Activated naive CD4-positive, alpha-beta T cell treated with anti-CD3 and anti-CD28 coated beads, Interleukin-2, amount 50 U/mL, for 16 hours (primary cell): ENCODE results near the gene GEMIN2.
"Not testable (repeated sequence)": the region's sequence is repeated elsewhere in the genome, so short reads cannot be mapped to it uniquely, and the experiment has no call there.

Experiments
- DNase-seq: peaks from one replicate; pipeline ENCODE4 v3.0.0-alpha.2; 2020

The GEMIN2 gene

GRCh38 chr14:39179042-39179441 lies 64.9 kb downstream of the GEMIN2 start:
- DNase-seq = no peak

GRCh38 chr14:39180553-39180952 lies 66.4 kb downstream of the GEMIN2 start:
- no peak for DNase-seq

GRCh38 chr14:39181026-39181692 lies 67.0 kb downstream of the GEMIN2 start:
- no peak for DNase-seq

- DNase-seq = no peak
These were observed 67.5 kb downstream of the GEMIN2 start for GRCh38 chr14:39181693-39182047.

DNA sequence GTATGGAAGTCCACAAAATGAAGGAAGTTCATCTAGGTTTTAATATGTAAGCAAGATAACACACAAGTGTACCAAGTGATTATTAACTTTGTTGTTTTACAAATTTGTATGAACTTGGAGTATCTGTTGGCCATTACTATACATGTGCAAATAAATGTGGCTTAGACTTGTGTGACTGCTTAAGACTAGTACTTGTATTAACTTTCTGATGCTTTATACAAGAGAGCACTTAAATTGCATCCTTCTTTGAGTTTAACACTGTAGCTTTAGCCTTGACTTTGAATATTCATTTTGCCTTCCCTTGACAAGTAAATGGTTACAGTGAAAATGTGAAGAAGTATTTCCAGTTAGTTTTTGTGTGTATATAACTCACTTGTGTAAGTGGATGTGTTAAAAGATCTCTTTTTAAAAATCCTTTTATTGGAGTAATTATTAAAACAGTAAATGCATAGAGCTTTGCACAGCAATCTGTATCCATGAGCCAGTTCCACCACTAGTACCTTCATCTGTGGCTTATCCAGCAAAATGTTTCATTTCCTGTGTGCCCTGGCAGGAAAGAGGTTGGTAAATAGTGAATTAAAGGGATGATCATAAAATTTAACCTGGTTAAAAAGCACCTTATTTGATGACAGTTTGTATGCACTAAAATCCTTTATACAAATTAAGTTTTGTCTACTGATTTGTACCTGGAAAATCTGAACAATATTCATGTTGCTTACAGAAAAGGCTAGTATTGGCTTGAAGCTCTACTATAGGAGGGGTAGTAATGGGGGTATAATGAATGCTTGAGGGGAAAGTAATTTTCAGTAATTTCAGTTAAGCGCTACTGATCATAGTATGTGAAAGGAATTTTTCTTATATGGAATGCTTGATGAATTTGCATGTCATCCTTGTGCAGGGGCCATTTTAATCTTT lies 68.9 kb downstream of the GEMIN2 start:
- DNase-seq = no peak

GRCh38 chr14:39183685-39184003 lies 69.5 kb downstream of the GEMIN2 start:
- not testable (repeated sequence) for DNase-seq

GRCh38 chr14:39184628-39185255 lies 70.6 kb downstream of the GEMIN2 start:
- no peak for DNase-seq

DNA sequence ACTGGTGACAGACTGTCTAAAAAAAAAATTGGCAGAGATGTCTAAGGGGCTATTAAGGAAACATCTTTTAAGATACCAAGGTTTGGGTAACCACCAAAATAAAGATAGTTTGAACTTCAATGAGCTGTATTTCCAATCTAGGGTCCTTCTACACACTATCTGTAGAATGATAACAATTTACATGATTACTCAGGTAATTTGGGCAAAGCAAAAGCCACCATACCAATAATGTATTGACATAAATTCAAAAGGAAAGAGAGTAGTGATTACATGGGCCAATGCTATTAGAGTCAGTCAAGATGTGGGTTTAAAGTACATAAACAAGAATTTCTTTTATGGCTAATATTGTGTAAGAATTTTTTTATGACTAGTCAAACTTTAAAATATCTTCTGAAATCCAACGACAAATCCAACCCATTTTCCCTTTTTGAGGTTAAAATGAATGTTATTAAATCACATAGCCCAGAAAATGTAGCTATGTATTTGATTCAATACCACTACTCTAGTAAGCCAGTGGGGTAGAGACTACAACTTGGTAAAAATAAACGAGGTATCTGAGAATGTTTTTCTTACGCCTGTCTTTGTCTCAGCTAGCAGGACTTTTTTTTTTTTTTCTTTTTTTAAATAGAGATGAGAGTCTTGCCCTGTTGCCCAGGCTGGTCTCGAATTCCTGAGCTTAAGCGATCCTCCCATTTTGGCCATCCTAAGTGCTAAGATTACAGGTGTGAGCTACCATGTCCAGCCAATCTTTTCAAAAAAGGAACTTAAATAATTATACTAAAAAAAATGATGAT lies 71.3 kb downstream of the GEMIN2 start:
- no peak for DNase-seq
